ENCODE data around the gene ZNF711. TPM values are rescaled to one million over a fixed set of nuclear protein-coding genes. Genes with fewer than 3 reads are reported as not detected.
"Not testable (repeated sequence)": the region's sequence is repeated elsewhere in the genome, so short reads cannot be mapped to it uniquely, and the experiment has no call there.

ZNF711 gene
- total RNA-seq, 4 donors from 2014 or later, result 1.2 to 3.8 (median 3.3) TPM

DNA sequence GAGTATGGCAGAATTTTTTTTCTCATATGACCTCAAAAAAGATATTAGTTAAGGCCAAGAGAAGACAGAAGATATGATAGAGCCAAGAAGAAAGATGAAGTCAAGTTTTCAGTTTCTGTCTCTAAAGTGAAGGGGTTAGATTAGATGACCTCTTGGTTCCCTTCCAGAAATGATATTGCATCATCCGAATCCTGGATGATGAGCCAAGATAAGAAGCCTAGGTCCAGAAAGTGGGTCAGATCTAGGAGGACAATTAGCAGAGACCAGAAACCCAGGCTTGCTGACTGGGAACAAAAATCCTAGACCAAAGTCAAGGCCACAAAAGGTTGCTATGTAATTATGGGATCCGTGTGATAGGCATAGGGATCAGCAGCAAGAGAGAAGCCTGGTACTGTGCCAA, 20.4 kb upstream of the ZNF711 start:
- DNase-seq (ENCODE audit: low spot score in 2 of 2), result no peak
- TF ChIP-seq POLR2A (IDR thresholded peaks at IDR 0.05) (no peak), CTCF (IDR thresholded peaks at IDR 0.05) (no peak)
- intact Hi-C loops (cut with DNase I; ENCODE audit: low total_unique reads), result no loop called here
- WGBS, 2 donors, result 56 to 79% methylated on average over 2 of the region's 2 CpGs
- no peak overlapping the region for H3K4me3 ChIP-seq (ENCODE audit: low read depth, poor library complexity, severe bottlenecking)

GRCh38 chrX:85243155-85243554, 636 bp upstream of the ZNF711 start:
- 39 to 44% methylated on average over 2 of the region's 2 CpGs for WGBS, 2 donors
- H3K4me3 ChIP-seq (ENCODE audit: low read depth, poor library complexity, severe bottlenecking), result no peak overlapping the region
- intact Hi-C loops (cut with DNase I; ENCODE audit: low total_unique reads), result no loop called here
- no peak for DNase-seq (ENCODE audit: low spot score in 2 of 2)
- TF ChIP-seq POLR2A (IDR thresholded peaks at IDR 0.05) (no peak), CTCF (IDR thresholded peaks at IDR 0.05) (no peak)

DNA sequence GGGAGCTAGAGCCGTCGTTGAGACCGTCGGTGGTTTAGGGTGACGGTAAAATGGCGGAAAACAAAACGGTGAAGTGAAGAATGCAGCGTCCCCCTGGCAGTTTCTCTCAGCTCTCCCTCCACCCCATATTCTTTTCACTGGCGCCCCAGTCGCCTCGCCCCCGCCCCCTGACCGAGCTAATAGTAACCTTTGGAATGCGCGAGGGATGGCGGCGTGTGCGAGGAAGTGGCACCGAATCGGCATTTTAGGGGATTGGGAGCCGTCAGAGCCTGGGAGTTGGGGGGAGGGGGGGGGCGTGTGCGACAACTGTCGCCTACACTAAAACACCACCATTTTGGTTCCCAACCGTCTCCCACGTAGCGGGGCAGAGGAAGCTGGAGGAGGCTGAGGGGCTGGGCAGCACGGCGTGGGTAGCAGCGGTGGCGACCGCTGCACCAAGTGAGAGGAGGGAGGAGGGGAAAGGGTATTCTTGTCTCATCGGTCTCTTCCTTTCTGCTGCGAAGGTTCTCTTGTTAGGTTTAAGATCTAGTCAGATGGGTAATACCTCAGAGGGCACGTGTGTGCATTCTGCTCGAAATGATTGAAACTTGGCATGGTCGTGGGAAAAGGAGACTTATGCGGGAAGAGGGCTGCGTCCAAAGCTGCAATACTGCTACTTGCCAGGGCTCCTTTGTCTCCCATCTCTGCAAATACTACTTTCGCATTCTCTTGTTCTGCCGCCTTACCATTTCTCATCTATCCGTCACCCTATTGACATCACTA, 840 bp downstream of the ZNF711 start:
- TF ChIP-seq CTCF (IDR thresholded peaks at IDR 0.05) (no peak), POLR2A (IDR thresholded peaks at IDR 0.05) (no peak)
- intact Hi-C loops (cut with DNase I; ENCODE audit: low total_unique reads), result no loop called here
- DNase-seq (ENCODE audit: low spot score in 2 of 2), result no peak
- 1 to 33% methylated on average over 24 to 42 of the region's 42 CpGs for WGBS, 2 donors
- peak overlapping the region; percentile 39 for H3K4me3 ChIP-seq (ENCODE audit: low read depth, poor library complexity, severe bottlenecking)

- 87 to 96% methylated on average over 6 of the region's 6 CpGs for WGBS, 2 donors
- intact Hi-C loops (cut with DNase I; ENCODE audit: low total_unique reads); H3K4me3 ChIP-seq (ENCODE audit: low read depth, poor library complexity, severe bottlenecking); DNase-seq (ENCODE audit: low spot score in 2 of 2): not testable (repeated sequence)
Measured at GRCh38 chrX:85285286-85285685, 41.5 kb downstream of the ZNF711 start.

DNA sequence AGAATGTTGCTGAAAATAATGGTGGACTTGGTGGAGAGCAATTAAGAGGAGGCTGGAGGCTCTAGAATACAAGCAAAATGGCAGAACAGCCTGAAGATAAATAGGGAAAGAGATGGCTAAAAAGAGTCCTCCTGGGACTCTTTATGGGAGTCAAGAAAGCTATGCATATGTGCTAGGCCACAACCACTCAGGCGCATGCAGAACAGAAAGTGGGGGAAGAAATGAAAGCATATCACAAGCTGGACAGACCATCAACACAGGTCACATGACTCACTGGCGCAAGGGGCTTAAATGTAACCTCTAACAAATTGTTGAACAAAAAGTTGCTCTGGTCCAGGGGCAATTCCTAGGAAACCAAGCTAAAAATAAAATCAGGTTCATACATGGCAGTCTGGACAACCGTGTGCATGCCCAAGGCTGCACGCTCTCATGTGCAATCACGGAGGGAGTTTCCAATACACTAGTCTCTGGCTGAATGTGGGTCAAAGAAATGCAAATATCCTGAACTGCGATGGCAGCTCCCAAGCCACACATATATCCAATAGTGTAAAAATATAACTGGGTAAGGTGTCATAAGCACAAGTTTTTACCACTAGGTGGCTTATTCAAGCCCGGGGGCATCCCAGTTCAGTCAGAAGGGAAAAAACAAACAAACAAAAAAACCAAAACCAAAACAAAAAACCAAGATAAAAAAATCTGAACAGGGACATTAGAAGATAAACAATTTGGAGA, 45.4 kb downstream of the ZNF711 start:
- TF ChIP-seq POLR2A (IDR thresholded peaks at IDR 0.05), result no peak
- no peak for TF ChIP-seq CTCF (IDR thresholded peaks at IDR 0.05)
- intact Hi-C loops (cut with DNase I; ENCODE audit: low total_unique reads), result no loop called here
- H3K4me3 ChIP-seq (ENCODE audit: low read depth, poor library complexity, severe bottlenecking), result no peak overlapping the region
- DNase-seq (ENCODE audit: low spot score in 2 of 2), result no peak
- 81 to 94% methylated on average over 7 of the region's 7 CpGs for WGBS, 2 donors

DNA sequence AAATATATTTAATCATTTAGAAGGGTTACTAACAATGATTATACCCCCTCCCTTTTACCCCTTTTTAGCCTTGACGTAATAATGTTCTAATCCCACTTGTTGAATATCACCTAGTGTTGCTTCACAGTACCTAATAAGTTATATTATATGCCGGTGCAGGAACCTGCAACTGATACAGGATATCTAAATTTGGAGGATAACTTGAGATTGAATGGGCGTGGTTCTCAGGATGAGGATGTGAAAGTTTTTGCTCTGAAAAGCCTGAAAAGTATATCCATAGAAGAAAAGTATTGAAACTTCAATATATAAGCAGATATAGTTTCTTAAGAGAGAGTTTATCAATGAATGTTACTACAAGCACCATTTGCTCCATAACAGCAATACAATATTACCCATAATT, 59.8 kb downstream of the ZNF711 start:
- no peak overlapping the region for H3K4me3 ChIP-seq (ENCODE audit: low read depth, poor library complexity, severe bottlenecking)
- intact Hi-C loops (cut with DNase I; ENCODE audit: low total_unique reads), result no loop called here
- TF ChIP-seq CTCF (IDR thresholded peaks at IDR 0.05), result no peak
- TF ChIP-seq POLR2A (IDR thresholded peaks at IDR 0.05), result no peak
- DNase-seq (ENCODE audit: low spot score in 2 of 2), result no peak
- 77 to 87% methylated on average over 3 of the region's 3 CpGs for WGBS, 2 donors

Data from lower leg skin (tissue), 4 donors.